GM23248 (cell line): Measurements from ENCODE around the gene GNA15. TPM values are rescaled to one million over a fixed set of nuclear protein-coding genes. Genes with fewer than 3 reads are reported as not detected.

Experiments used
- DNase-seq: peaks from one replicate; pipeline ENCODE4 v3.0.0-alpha.2; 2015
- H2AFZ ChIP-seq: fragments of 200-600 bp; sonication (generic); 2 replicates; pipeline ENCODE4 v1.6.1; 2016; ENCODE audit warnings: antibody characterized with exemption
- H3F3A ChIP-seq: fragments of 200-600 bp; sonication (generic); 2 replicates; pipeline ENCODE4 v1.6.1; 2016; ENCODE audit warnings: mild to moderate bottlenecking, antibody characterized with exemption, mixed run types; ENCODE audit not compliant: insufficient read depth
- H3K27ac ChIP-seq: fragments of 200-600 bp; sonication (generic); 2 replicates; pipeline ENCODE4 v1.5.1; 2016; ENCODE audit warnings: mild to moderate bottlenecking
- H3K27me3 ChIP-seq: fragments of 200-600 bp; sonication (generic); replicated peaks from 2 replicates; pipeline ENCODE4 v1.6.1; 2016; ENCODE audit warnings: mild to moderate bottlenecking; ENCODE audit not compliant: insufficient read depth
- H3K36me3 ChIP-seq: fragments of 200-600 bp; sonication (generic); 2 replicates; pipeline ENCODE4 v1.6.1; 2016; ENCODE audit warnings: low read depth, mild to moderate bottlenecking
- H3K4me1 ChIP-seq: fragments of 200-600 bp; sonication (generic); 2 replicates; pipeline ENCODE4 v1.6.1; 2016; ENCODE audit warnings: mild to moderate bottlenecking; ENCODE audit not compliant: insufficient read depth
- H3K4me2 ChIP-seq: fragments of 200-600 bp; sonication (generic); one replicate; pipeline ENCODE4 v1.6.1; 2016; ENCODE audit warnings: mild to moderate bottlenecking; ENCODE audit not compliant: unreplicated experiment
- H3K4me3 ChIP-seq: fragments of 200-600 bp; sonication (generic); 2 replicates; pipeline ENCODE4 v1.5.1; 2016; ENCODE audit warnings: mild to moderate bottlenecking
- H3K79me2 ChIP-seq: fragments of 200-600 bp; sonication (generic); 2 replicates; pipeline ENCODE4 v1.6.1; 2016; ENCODE audit warnings: mild to moderate bottlenecking; ENCODE audit not compliant: insufficient read depth
- H3K9ac ChIP-seq: fragments of 200-600 bp; sonication (generic); 2 replicates; pipeline ENCODE4 v1.6.1; 2016; ENCODE audit warnings: mild to moderate bottlenecking
- H3K9me2 ChIP-seq: fragments of 200-600 bp; sonication (generic); 2 replicates; pipeline ENCODE4 v1.6.1; 2016; ENCODE audit warnings: mixed run types, mild to moderate bottlenecking, moderate library complexity; ENCODE audit not compliant: insufficient read depth
- H3K9me3 ChIP-seq: fragments of 200-600 bp; sonication (generic); one replicate; pipeline ENCODE4 v1.6.1; 2017; ENCODE audit warnings: low read depth
- H4K20me1 ChIP-seq: fragments of 200-600 bp; sonication (generic); 2 replicates; pipeline ENCODE4 v1.6.0; 2016; ENCODE audit not compliant: insufficient read depth
- EZH2 ChIP-seq: fragments of 200-600 bp; sonication (generic); IDR thresholded peaks from 2 replicates; pipeline ENCODE4 v1.6.1; 2018; ENCODE audit warnings: antibody characterized with exemption, mild to moderate bottlenecking; ENCODE audit not compliant: insufficient read depth, poor library complexity, severe bottlenecking
- EZH2phosphoT487 ChIP-seq: fragments of 200-600 bp; sonication (generic); IDR thresholded peaks from 2 replicates; pipeline ENCODE4 v1.6.1; 2018; ENCODE audit warnings: antibody characterized with exemption, moderate library complexity, mild to moderate bottlenecking, low read depth; ENCODE audit not compliant: insufficient read depth
- WGBS, 2 experiments: methylation state at CpG; one replicate each; pipeline ENCODE4 v1.1.6; 2015 to 2017; ENCODE audit warnings: low lambda C conversion rate in 2 of 2, low coverage in 1 of 2; ENCODE audit errors: missing lambda C conversion rate in 2 of 2; 5-methylcytosine and 5-hydroxymethylcytosine counted together
- in situ Hi-C: fragments of 300-500 bp; cut with MboI; formaldehyde crosslinking; loops from 2 replicates; pipeline ENCODE4 v1.15.0; 2020
- polyA plus RNA-seq: library from polyadenylated mRNA; unstranded; fragments of >200 nt; fragmentation: Nextera tagmentation; extraction: Ambion mirVana; gene quantifications from 2 replicates; pipeline ENCODE4 v1.2.1, GENCODE V29; 2016
- total RNA-seq: library from RNA; depleted of rRNA; stranded (reverse); fragments of >200 nt; shearing (Covaris generic); gene quantifications from 2 replicates; pipeline ENCODE4 v1.2.3, GENCODE V29; 2014

The GNA15 gene
- total and polyA plus RNA-seq, 2 experiments from 2014 or later: not detected

- no peak for DNase-seq
- H3K4me2 ChIP-seq: no peak overlapping the region
- no peaks in the 10 kb centered on the region for H3K9me2 ChIP-seq
- no peaks in the 10 kb centered on the region for H3K9me3 ChIP-seq
- peaks cover 71% of the 10 kb centered on the region for H3K79me2 ChIP-seq
- H3K36me3 ChIP-seq: no peaks in the 10 kb centered on the region
- no peak overlapping the region for H3K9ac ChIP-seq
- H3K27me3 ChIP-seq: no peaks in the 10 kb centered on the region
- no peak overlapping the region for H3K4me3 ChIP-seq
- in situ Hi-C loops: no loop called here
- H3K27ac ChIP-seq: no peak overlapping the region
- WGBS, 2 experiments: 89 to 90% methylated on average over 50 to 53 of the region's 59 CpGs
- no peak overlapping the region for H2AFZ ChIP-seq
- H4K20me1 ChIP-seq: no peaks in the 10 kb centered on the region
- no peaks in the 10 kb centered on the region for H3K4me1 ChIP-seq
- TF ChIP-seq EZH2 (no peak), EZH2phosphoT487 (no peak)
- H3F3A ChIP-seq: no peaks in the 10 kb centered on the region
Observed at GRCh38 chr19:3113100-3114017, 22.5 kb upstream of the GNA15 start.

GRCh38 chr19:3114018-3114726, 21.7 kb upstream of the GNA15 start:
- H3K9me3 ChIP-seq: no peaks in the 10 kb centered on the region
- no peak for TF ChIP-seq EZH2
- TF ChIP-seq EZH2phosphoT487: no peak
- H3K79me2 ChIP-seq: peaks cover 62% of the 10 kb centered on the region
- no peaks in the 10 kb centered on the region for H3K9me2 ChIP-seq
- H3K9ac ChIP-seq: no peak overlapping the region
- no peaks in the 10 kb centered on the region for H3F3A ChIP-seq
- no peaks in the 10 kb centered on the region for H3K27me3 ChIP-seq
- no peak overlapping the region for H3K4me2 ChIP-seq
- no peak overlapping the region for H2AFZ ChIP-seq
- H3K4me1 ChIP-seq: no peaks in the 10 kb centered on the region
- in situ Hi-C loops: no loop called here
- DNase-seq: no peak
- H3K36me3 ChIP-seq: no peaks in the 10 kb centered on the region; the same call in 1 of the 2 replicates
- 86 to 88% methylated on average over 26 to 31 of the region's 31 CpGs for WGBS, 2 experiments
- no peak overlapping the region for H3K27ac ChIP-seq
- no peaks in the 10 kb centered on the region for H4K20me1 ChIP-seq
- H3K4me3 ChIP-seq: no peak overlapping the region

DNA sequence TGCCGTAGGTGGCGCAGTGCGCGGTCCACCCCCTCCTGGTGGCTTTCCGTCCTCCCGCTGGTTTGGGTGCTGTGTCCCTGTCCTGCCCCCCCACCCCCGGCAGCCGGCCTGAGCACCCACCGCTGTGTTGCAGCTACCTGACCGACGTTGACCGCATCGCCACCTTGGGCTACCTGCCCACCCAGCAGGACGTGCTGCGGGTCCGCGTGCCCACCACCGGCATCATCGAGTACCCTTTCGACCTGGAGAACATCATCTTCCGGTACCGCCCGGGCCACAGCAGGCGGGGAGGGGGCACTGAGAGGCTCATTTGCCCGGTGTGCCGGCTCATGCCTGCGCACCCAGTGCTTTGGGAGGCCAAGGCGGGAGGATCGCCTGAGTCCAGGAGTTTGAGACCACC, 21.0 kb upstream of the GNA15 start:
- Histone ChIP-seq H4K20me1 (no peaks in the 10 kb centered on the region), H3K9me3 (no peaks in the 10 kb centered on the region), H3K9me2 (no peaks in the 10 kb centered on the region), H3F3A (no peaks in the 10 kb centered on the region), H3K4me2 (no peak overlapping the region), H3K4me3 (no peak overlapping the region), H3K4me1 (no peaks in the 10 kb centered on the region), H3K27ac (no peak overlapping the region), H3K9ac (no peak overlapping the region), H3K36me3 (no peaks in the 10 kb centered on the region; the same call in 1 of the 2 replicates), H3K27me3 (no peaks in the 10 kb centered on the region), H3K79me2 (peaks cover 56% of the 10 kb centered on the region), H2AFZ (no peak overlapping the region)
- 95% methylated on average over 20 to 29 of the region's 29 CpGs for WGBS, 2 experiments
- in situ Hi-C loops: no loop called here
- no peak for TF ChIP-seq EZH2
- DNase-seq: no peak

DNA sequence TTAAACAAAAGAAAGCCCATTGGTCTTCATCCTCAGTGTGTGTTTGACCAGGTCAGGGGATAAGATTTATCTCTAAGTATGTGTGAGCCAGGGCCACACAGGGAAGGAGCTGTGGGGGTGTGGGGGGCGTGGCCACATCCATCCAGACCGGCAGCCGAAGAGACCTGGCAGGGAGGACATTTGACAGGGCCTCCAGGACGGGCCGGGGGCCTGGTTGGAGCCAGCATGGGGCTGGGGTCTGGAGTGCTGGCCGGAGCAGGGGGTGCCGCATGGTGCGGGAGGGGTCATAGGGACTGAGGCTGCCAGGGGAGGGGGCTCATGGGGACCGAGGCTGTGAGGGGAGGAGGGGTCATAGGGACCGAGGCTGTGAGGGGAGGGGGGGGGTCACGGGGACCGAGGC, 20.4 kb upstream of the GNA15 start:
- no peak overlapping the region for H2AFZ ChIP-seq
- WGBS, 2 experiments: 77 to 78% methylated on average over 6 to 12 of the region's 12 CpGs
- H3K36me3 ChIP-seq: no peaks in the 10 kb centered on the region; the same call in 1 of the 2 replicates
- no peaks in the 10 kb centered on the region for H3K9me3 ChIP-seq
- no peak for TF ChIP-seq EZH2phosphoT487
- TF ChIP-seq EZH2: no peak
- H3F3A ChIP-seq: no peaks in the 10 kb centered on the region
- in situ Hi-C loops: no loop called here
- H3K9ac ChIP-seq: no peak overlapping the region
- H3K79me2 ChIP-seq: peaks cover 51% of the 10 kb centered on the region
- no peak overlapping the region for H3K4me3 ChIP-seq
- no peaks in the 10 kb centered on the region for H4K20me1 ChIP-seq
- H3K9me2 ChIP-seq: no peaks in the 10 kb centered on the region
- no peak for DNase-seq
- H3K27me3 ChIP-seq: no peaks in the 10 kb centered on the region
- no peaks in the 10 kb centered on the region for H3K4me1 ChIP-seq
- H3K4me2 ChIP-seq: no peak overlapping the region
- H3K27ac ChIP-seq: no peak overlapping the region
